GM12864 (cell line): Measurements from ENCODE around the gene DNAH9.

ENCODE experiments used
- DNase-seq: peaks from one replicate; pipeline ENCODE4 v3.0.0-alpha.2; 2011; ENCODE audit warnings: low read depth
- H3K4me3 ChIP-seq: 2 replicates; pipeline ENCODE4 v1.5.1; 2011; ENCODE audit warnings: mild to moderate bottlenecking, low read depth, low read length, control low read depth
- CTCF ChIP-seq: IDR thresholded peaks from 2 replicates; pipeline ENCODE4 v1.5.1; 2011; ENCODE audit warnings: low read depth, mild to moderate bottlenecking, moderate library complexity, low read length, control low read depth, inconsistent platforms; ENCODE audit errors: missing control alignments

The DNAH9 gene

DNA sequence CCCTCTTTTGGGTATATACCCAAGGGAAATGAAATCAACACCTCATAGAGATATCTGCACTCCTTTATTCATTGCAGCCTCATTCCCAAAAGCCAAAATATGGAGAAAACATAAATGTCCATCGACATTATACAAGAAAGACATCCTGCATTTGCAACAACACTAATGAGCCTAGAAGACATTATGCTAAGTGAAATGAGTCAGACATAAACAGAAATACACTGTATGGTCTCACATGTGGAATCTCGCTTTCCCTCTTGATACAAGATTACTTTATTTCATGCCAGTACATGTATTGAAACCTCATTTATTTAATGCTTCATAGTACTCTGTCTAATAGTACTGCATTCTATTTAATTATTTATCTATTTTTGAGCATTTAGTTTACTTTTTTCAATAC lies 241.8 kb downstream of the DNAH9 start:
- DNase-seq = no peak
- no peak overlapping the region for H3K4me3 ChIP-seq
- TF ChIP-seq CTCF = no peak

DNA sequence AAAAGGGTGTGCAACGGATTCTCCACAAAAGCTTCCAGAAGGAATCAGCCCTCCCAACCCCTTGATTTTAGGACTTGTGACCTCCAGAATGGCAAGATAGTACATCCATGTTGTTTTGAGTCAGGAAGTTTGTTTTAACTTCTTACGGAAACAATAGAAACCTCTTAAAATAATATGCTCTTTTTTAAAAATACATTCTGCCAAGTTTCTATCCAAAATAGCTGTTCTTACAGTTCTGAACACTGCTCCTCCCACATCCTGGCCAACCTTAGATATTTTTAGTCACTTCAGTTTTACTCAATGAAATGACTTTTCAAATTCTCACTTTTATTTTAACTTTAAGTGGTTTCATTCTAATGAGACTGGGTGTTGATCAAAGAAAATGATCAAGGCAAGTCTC lies 242.6 kb downstream of the DNAH9 start:
- DNase-seq = no peak
- TF ChIP-seq CTCF = no peak
- H3K4me3 ChIP-seq = no peak overlapping the region

GRCh38 chr17:11848330-11848729 lies 250.1 kb downstream of the DNAH9 start:
- no peak for TF ChIP-seq CTCF
- no peak overlapping the region for H3K4me3 ChIP-seq
- DNase-seq = no peak

DNA sequence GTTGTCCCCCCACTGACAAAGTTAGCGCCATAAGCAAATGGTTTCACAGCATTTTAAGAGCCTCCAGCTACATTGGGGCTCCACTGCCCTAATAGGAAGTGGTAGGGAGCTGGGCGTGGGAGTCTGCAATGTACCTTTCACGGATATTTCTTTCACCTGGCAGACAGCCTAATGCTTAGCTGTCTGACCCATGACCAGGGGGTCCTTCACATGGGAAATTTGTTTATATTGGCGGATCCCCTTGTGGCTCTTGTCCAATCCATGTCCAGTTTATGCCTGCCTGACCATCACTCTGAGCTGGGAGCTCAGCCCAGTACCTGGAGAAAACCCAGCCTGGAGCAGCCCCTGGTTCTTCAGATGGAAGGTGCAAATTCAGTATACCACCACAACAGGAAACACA lies 254.0 kb downstream of the DNAH9 start:
- no peak for TF ChIP-seq CTCF
- DNase-seq = no peak
- H3K4me3 ChIP-seq = no peak overlapping the region

DNA sequence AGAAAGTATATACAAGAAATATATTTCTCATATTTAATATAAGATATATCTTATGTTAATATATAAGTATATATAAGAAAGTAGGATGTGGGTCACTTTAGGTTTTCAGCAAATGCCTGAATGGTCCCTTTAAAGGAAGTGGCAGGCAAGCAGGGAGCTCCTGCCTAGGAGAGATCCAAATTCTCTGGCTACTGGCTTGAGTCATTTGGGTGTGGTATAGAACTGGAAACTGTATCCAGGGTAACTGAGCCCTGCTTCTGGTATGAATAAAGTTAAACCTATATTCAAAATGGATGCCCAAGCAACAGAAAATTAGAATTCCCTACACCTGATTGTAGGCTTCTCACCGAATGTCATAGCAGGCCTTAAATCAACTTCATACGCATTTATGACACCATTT lies 254.6 kb downstream of the DNAH9 start:
- H3K4me3 ChIP-seq = no peak overlapping the region
- DNase-seq = no peak
- no peak for TF ChIP-seq CTCF

DNA sequence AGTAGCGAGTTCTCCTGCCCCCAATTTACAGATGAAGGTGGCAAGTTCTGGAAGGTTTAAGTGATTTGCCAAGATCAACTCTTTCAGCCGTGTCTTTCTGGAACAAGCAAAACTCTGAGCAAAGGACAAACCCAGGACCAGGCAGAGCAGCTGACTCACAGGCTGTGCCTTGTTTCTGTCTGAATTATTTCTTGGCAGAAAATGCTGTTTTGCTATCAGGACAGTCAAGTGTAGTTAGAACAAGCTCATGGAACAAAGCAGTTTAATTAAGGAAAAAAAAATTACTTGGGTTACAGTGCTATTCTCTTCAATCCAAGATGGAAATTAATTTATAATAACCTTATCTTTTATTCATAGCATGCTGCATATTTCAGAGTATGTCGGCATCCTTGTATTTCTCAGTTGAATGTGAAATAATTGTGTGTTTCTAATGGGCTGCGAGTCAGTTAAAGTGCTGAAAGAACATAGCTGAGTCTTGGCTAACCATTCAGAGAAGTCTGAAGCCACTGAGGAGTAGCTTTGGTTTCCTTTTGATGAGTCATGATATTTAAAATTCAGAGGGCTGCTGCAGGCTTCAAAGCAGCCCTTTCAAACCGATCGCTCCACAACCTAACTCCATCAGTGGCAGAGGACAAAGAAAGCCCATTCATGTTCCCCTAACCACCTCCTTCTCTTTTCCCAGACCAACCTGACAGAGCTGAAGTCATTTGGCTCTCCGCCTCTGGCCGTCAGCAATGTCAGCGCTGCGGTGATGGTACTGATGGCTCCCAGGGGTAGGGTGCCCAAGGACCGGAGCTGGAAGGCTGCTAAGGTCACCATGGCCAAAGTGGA lies 255.3 kb downstream of the DNAH9 start:
- no peak for DNase-seq
- TF ChIP-seq CTCF = no peak
- no peak overlapping the region for H3K4me3 ChIP-seq

GRCh38 chr17:11855306-11855705 lies 257.0 kb downstream of the DNAH9 start:
- TF ChIP-seq CTCF = no peak
- no peak overlapping the region for H3K4me3 ChIP-seq
- no peak for DNase-seq
